ENCODE data around the gene AKAP9.
"Not testable (repeated sequence)": the region's sequence is repeated elsewhere in the genome, so short reads cannot be mapped to it uniquely, and the experiment has no call there.

The AKAP9 gene

GRCh38 chr7:92141161-92141560, 200.5 kb downstream of the AKAP9 start:
- no peak for DNase-seq

DNA sequence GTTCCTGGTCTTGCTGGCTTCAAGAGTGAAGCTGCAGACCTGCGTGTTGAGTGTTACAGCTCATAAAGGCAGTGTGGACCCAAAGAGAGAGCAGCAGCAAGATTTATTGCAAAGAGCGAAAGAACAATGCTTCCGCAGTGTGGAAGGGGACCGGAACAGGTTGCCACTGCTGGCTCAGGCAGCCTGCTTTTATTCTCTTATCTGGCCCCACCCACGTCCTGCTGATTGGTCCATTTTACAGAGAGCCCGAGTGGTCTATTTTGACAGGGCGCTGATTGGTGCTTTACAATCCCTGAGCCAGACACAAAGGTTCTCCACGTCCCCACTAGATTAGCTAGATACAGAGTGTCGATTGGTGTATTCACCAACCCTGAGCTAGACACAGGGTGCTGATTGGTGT, 202.1 kb downstream of the AKAP9 start:
- not testable (repeated sequence) for DNase-seq

DNA sequence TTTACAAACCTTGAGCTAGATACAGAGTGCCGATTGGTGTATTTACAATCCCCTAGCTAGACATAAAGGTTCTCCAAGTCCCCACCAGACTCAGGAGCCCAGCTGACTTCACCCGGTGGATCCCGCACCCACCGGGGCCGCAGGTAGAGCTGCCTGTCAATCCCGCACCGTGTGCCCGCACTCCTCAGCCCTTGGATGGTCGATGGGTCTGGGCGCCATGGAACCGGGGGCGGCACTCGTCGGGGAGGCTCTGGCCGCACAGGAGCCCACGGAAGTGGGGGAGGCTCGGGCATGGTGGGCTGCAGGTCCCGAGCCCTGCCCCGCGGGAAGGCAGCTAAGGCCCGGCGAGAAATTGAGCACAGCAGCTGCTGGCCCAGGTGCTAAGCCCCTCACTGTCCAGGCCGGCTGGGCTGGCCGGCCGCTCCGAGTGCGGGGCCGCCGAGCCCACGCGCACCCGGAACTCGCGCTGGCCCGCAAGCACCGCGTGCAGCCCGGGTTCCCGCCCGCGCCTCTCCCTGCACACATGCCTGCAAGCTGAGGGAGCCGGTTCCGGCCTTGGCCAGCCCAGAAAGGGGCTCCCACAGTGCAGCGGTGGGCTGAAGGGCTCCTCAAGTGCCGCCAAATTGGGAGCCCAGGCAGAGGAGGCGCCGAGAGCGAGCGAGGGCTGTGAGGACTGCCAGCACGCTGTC, 202.7 kb downstream of the AKAP9 start:
- DNase-seq, result not testable (repeated sequence)

- no peak for DNase-seq
Measured at GRCh38 chr7:92149736-92150239, 209.1 kb downstream of the AKAP9 start.

GRCh38 chr7:92150450-92151017, 209.9 kb downstream of the AKAP9 start:
- no peak for DNase-seq

- DNase-seq, result no peak
Measured at GRCh38 chr7:92155108-92155739, 214.6 kb downstream of the AKAP9 start.

GRCh38 chr7:92156990-92157389, 216.3 kb downstream of the AKAP9 start:
- no peak for DNase-seq

DNA sequence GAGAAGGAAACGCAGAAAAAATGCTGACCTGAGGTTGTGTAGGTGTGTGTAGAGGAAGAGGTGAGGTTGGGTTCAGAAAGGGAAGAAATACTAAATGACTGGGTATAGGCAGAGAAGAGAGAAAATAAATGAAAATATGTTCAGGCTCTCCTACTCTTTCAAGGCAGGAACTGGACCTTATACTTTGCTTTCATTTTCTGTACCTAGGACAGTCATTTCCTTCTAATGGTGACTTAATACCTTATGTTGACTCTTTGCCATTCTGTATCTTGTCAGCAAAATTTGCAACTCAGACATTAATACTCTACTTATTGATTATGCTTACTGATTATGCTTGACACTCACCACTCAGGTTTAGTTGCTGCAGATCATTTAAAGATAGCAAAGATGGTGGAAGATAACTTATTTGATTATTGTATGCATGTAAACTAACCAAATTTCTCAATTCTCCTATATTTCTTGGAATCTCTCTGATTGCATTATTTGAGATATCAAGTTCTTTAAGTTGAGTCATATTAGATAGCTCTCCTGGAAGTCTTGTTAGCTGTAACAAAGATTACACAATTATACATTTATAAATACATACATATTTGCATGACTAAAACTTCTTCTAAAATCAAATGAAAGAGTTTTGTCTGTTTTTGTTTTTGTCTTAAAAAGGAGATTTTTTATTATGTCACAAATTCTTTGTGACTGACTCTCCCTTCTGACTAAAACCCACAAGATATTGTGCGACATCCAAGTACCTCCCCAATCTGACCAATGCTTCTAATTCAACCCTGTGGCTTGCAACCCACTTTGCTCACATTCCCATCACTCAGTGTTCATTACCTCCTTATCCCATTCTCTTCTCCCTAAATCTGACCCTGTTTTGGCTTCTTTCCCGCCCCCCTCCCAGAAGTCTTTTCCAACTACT, 218.3 kb downstream of the AKAP9 start:
- DNase-seq, result no peak
